Measurements from ENCODE around the gene RNASE9. TPM values are rescaled to one million over a fixed set of nuclear protein-coding genes. Genes with fewer than 3 reads are reported as not detected.
"Not testable (repeated sequence)": the region's sequence is repeated elsewhere in the genome, so short reads cannot be mapped to it uniquely, and the experiment has no call there.

RNASE9 gene
- total RNA-seq, 1 donor from 2014 or later: not detected

DNA sequence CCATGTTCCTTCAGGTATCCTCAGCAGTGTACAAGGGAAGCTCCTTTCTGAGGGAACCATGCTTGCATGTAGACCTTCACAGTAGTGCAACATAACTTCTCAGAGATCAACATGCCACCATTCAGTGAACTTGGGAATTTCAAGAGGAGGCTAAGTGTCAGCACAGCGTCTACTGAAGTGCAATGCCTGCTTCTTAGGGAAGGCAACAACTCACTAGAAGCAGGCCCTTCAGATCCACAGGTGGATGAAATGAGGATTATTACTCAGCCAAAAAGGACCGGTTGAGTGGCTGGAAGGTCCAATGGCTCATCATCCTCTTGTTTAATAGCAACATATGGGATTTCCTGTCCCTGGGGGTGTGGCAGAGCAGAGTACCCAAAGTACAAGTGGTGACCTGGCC lies 36.8 kb downstream of the RNASE9 start:
- no peak overlapping the region for H3K9ac ChIP-seq (ENCODE audit: low read depth in 1 of 3, low read length in 3 of 3)
- no peaks in the 10 kb centered on the region for H3K36me3 ChIP-seq (ENCODE audit: control insufficient read depth in 3 of 3, insufficient read depth in 3 of 3, low read length in 3 of 3)
- H3K4me1 ChIP-seq (ENCODE audit: control insufficient read depth in 3 of 3, insufficient read depth in 3 of 3, low read length in 3 of 3): no peaks in the 10 kb centered on the region
- no peak overlapping the region for H3K4me3 ChIP-seq (ENCODE audit: low read length in 3 of 3)
- H3K27ac ChIP-seq (ENCODE audit: low read depth, low read length): no peak overlapping the region
- no peaks in the 10 kb centered on the region for H3K27me3 ChIP-seq (ENCODE audit: control insufficient read depth in 3 of 3, insufficient read depth in 3 of 3, low read length in 3 of 3)
- peaks cover 0 to 4% (median 0%) of the 10 kb centered on the region in 3 donors for H3K9me3 ChIP-seq (ENCODE audit: control insufficient read depth in 3 of 3, low read length in 3 of 3)

DNA sequence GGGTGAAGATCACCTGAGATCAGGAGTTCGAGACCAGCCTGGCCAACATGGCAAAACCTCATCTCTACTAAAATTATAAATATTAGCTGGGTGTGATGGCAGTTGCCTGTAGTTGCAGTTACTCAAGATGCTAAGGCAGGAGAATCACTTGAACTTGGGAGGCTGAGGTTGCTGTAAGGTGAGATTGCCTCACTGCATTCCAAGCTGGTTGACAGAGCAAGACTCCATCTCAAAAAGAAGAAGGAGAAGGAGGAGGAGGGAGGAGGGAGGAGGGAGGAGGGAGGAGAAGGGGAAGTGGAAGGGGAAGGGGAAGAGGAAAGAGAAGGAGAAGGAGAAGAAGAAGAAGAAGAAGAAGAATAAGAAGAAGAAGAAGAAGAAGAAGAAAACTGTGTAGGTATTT lies 38.5 kb downstream of the RNASE9 start:
- no peak overlapping the region for H3K4me3 ChIP-seq (ENCODE audit: low read length in 3 of 3)
- no peak overlapping the region for H3K27ac ChIP-seq (ENCODE audit: low read depth, low read length)
- H3K4me1 ChIP-seq (ENCODE audit: control insufficient read depth in 3 of 3, insufficient read depth in 3 of 3, low read length in 3 of 3): no peaks in the 10 kb centered on the region
- peaks cover 0 to 4% (median 0%) of the 10 kb centered on the region in 3 donors for H3K9me3 ChIP-seq (ENCODE audit: control insufficient read depth in 3 of 3, low read length in 3 of 3)
- H3K36me3 ChIP-seq (ENCODE audit: control insufficient read depth in 3 of 3, insufficient read depth in 3 of 3, low read length in 3 of 3): no peaks in the 10 kb centered on the region
- no peak overlapping the region for H3K9ac ChIP-seq (ENCODE audit: low read depth in 1 of 3, low read length in 3 of 3)
- H3K27me3 ChIP-seq (ENCODE audit: control insufficient read depth in 3 of 3, insufficient read depth in 3 of 3, low read length in 3 of 3): no peaks in the 10 kb centered on the region

DNA sequence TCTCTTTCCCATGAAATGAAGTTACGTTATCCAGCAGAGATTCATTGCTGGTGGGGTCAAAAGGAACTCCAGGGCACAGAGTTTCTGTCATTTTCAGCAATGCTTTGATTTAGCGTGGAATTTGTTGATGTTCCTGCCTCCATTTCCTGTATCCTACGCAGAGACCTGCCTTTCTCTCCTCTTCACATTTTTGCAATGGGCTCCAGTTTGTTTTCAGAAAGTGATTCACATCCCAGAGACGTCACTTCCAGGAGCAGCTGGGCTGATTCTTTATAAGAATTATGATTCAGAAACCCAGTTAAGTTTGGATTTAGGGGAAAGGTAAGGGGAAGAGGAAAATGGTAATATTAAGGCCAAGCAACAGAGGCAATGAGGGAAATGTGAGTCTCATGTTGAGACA lies 43.9 kb downstream of the RNASE9 start:
- Histone ChIP-seq H3K9me3 (ENCODE audit: control insufficient read depth in 3 of 3, low read length in 3 of 3) (peaks cover 0 to 4% (median 0%) of the 10 kb centered on the region in 3 donors), H3K9ac (ENCODE audit: low read depth in 1 of 3, low read length in 3 of 3) (no peak overlapping the region), H3K4me3 (ENCODE audit: low read length in 3 of 3) (no peak overlapping the region), H3K4me1 (ENCODE audit: control insufficient read depth in 3 of 3, insufficient read depth in 3 of 3, low read length in 3 of 3) (no peaks in the 10 kb centered on the region), H3K36me3 (ENCODE audit: control insufficient read depth in 3 of 3, insufficient read depth in 3 of 3, low read length in 3 of 3) (no peaks in the 10 kb centered on the region), H3K27ac (ENCODE audit: low read depth, low read length) (no peak overlapping the region), H3K27me3 (ENCODE audit: control insufficient read depth in 3 of 3, insufficient read depth in 3 of 3, low read length in 3 of 3) (no peaks in the 10 kb centered on the region)

DNA sequence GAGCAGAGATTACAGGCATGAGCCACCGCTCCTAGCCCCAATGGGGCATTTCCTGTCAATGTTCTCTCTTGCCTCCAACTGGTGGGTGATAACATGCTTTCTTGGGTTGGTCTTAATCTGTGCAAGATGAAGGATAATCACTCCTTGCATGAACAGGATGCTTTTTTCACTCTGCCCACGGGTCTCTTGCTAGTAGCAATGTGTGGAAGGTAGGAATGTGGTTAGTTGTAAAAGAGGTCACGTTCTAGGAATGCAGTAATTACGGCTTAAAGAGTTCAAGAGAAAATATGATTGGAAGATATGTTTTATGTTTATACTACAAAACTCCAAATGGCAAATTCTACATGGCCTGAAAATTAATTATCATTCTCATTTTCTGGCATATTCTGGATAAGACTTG lies 45.0 kb downstream of the RNASE9 start:
- no peaks in the 10 kb centered on the region for H3K36me3 ChIP-seq (ENCODE audit: control insufficient read depth in 3 of 3, insufficient read depth in 3 of 3, low read length in 3 of 3)
- no peak overlapping the region for H3K4me3 ChIP-seq (ENCODE audit: low read length in 3 of 3)
- H3K27ac ChIP-seq (ENCODE audit: low read depth, low read length): no peak overlapping the region
- peaks cover 0 to 4% (median 0%) of the 10 kb centered on the region in 3 donors for H3K9me3 ChIP-seq (ENCODE audit: control insufficient read depth in 3 of 3, low read length in 3 of 3)
- no peak overlapping the region for H3K9ac ChIP-seq (ENCODE audit: low read depth in 1 of 3, low read length in 3 of 3)
- peaks cover 0 to 5% (median 0%) of the 10 kb centered on the region in 3 donors for H3K27me3 ChIP-seq (ENCODE audit: control insufficient read depth in 3 of 3, insufficient read depth in 3 of 3, low read length in 3 of 3)
- no peaks in the 10 kb centered on the region for H3K4me1 ChIP-seq (ENCODE audit: control insufficient read depth in 3 of 3, insufficient read depth in 3 of 3, low read length in 3 of 3)

DNA sequence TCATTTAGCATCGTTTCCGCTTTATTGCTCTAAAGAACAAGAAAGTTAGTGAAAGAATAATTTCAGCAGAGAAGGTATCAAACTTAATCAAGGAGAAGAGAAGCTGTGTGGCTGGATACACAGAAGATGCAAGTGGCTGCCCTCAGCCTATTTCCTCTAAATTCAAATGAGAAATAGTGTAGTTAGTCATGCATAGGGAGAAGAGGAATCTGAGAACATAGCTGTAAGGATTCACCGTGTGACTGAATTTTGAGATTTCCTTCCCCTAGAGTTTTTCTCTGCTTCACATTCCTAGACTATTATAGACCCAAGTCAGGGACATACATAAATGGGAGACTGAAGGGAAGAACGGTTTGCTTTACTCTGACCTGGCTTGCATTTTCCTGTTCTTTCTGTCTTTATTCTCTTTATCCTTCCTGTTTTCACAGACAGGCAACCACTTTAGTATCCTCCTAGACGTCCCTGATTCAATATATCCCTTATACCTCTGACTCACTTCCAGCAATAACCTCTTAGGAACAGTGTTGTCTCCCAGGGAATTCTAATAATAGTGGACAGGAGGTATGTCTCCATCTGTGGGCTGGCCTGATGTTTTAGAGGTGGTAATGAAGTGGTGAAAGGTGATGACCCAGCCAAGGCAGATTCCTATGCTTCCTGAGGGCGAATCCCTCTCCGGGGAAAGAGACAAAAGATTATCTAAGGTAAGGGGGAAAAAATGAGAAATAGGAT lies 48.5 kb downstream of the RNASE9 start:
- H3K9me3 ChIP-seq (ENCODE audit: control insufficient read depth in 3 of 3, low read length in 3 of 3): no peaks in the 10 kb centered on the region
- no peak overlapping the region for H3K27ac ChIP-seq (ENCODE audit: low read depth, low read length)
- no peaks in the 10 kb centered on the region for H3K36me3 ChIP-seq (ENCODE audit: control insufficient read depth in 3 of 3, insufficient read depth in 3 of 3, low read length in 3 of 3)
- H3K4me1 ChIP-seq (ENCODE audit: control insufficient read depth in 3 of 3, insufficient read depth in 3 of 3, low read length in 3 of 3): no peaks in the 10 kb centered on the region
- H3K9ac ChIP-seq (ENCODE audit: low read depth in 1 of 3, low read length in 3 of 3): no peak overlapping the region
- H3K4me3 ChIP-seq (ENCODE audit: low read length in 3 of 3): no peak overlapping the region
- peaks cover 0 to 5% (median 0%) of the 10 kb centered on the region in 3 donors for H3K27me3 ChIP-seq (ENCODE audit: control insufficient read depth in 3 of 3, insufficient read depth in 3 of 3, low read length in 3 of 3)

DNA sequence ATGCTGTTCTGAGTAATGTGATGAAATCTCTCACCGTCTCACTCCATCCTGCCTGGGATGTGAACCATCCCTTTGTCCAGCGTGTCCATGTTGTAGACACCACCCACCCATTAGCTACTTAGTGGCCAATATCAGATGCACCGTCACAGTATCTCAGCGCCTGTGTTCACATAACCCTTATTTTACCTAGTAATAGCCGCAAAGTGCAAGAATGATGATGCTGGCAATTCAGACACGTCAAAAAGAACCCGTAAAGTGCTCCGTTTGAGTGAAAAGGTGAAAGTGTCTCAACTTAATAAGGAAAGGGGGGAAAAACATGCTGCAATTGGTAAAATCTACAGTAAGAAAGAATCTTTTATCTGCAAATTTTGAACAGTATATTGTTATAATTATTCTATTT lies 52.5 kb downstream of the RNASE9 start:
- H3K27me3 ChIP-seq (ENCODE audit: control insufficient read depth in 3 of 3, insufficient read depth in 3 of 3, low read length in 3 of 3): peaks cover 0 to 5% (median 0%) of the 10 kb centered on the region in 3 donors
- no peak overlapping the region for H3K27ac ChIP-seq (ENCODE audit: low read depth, low read length)
- no peak overlapping the region for H3K9ac ChIP-seq (ENCODE audit: low read depth in 1 of 3, low read length in 3 of 3)
- H3K4me1 ChIP-seq (ENCODE audit: control insufficient read depth in 3 of 3, insufficient read depth in 3 of 3, low read length in 3 of 3): no peaks in the 10 kb centered on the region
- H3K9me3 ChIP-seq (ENCODE audit: control insufficient read depth in 3 of 3, low read length in 3 of 3): no peaks in the 10 kb centered on the region
- no peaks in the 10 kb centered on the region for H3K36me3 ChIP-seq (ENCODE audit: control insufficient read depth in 3 of 3, insufficient read depth in 3 of 3, low read length in 3 of 3)
- no peak overlapping the region for H3K4me3 ChIP-seq (ENCODE audit: low read length in 3 of 3)

DNA sequence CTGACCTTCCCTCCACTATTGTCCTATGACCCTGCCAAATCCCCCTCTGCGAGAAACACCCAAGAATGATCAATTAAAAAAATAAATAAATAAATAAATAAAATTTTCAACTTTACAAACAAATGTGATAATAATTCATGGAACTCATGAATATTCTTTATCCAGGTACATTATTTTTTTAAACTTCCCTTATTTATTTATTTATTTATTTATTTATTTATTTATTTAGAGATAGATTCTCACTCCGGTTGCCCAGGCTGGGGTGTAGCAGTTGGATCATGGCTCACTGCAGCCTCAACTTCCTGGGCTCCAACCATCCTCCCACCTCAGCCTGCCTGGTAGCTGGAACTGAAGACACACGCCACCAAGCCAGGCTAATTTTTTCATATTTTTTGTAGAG lies 53.3 kb downstream of the RNASE9 start:
- not testable (repeated sequence) for H3K27me3 ChIP-seq (ENCODE audit: control insufficient read depth in 3 of 3, insufficient read depth in 3 of 3, low read length in 3 of 3)

DNA sequence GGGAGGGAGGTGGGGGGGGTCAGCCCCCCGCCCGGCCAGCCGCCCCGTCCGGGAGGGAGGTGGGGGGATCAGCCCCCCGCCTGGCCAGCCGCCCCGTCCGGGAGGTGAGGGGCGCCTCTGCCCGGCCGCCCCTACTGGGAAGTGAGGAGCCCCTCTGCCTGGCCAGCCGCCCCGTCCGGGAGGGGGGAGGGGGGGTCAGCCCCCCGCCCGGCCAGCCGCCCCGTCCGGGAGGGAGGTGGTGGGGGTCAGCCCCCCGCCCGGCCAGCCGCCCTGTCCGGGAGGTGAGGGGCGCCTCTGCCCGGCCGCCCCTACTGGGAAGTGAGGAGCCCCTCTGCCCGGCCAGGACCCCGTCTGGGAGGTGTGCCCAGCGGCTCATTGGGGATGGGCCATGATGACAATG lies 54.1 kb downstream of the RNASE9 start:
- H3K27me3 ChIP-seq (ENCODE audit: control insufficient read depth in 3 of 3, insufficient read depth in 3 of 3, low read length in 3 of 3); H3K4me3 ChIP-seq (ENCODE audit: low read length in 3 of 3); H3K9me3 ChIP-seq (ENCODE audit: control insufficient read depth in 3 of 3, low read length in 3 of 3); H3K36me3 ChIP-seq (ENCODE audit: control insufficient read depth in 3 of 3, insufficient read depth in 3 of 3, low read length in 3 of 3); H3K4me1 ChIP-seq (ENCODE audit: control insufficient read depth in 3 of 3, insufficient read depth in 3 of 3, low read length in 3 of 3); H3K27ac ChIP-seq (ENCODE audit: low read depth, low read length); H3K9ac ChIP-seq (ENCODE audit: low read depth in 1 of 3, low read length in 3 of 3): not testable (repeated sequence)

More for the DNA sequence above, 53.3 kb downstream of the RNASE9 start:
- H3K9ac ChIP-seq (ENCODE audit: low read depth in 1 of 3, low read length in 3 of 3); H3K27ac ChIP-seq (ENCODE audit: low read depth, low read length); H3K4me3 ChIP-seq (ENCODE audit: low read length in 3 of 3); H3K36me3 ChIP-seq (ENCODE audit: control insufficient read depth in 3 of 3, insufficient read depth in 3 of 3, low read length in 3 of 3); H3K4me1 ChIP-seq (ENCODE audit: control insufficient read depth in 3 of 3, insufficient read depth in 3 of 3, low read length in 3 of 3); H3K9me3 ChIP-seq (ENCODE audit: control insufficient read depth in 3 of 3, low read length in 3 of 3): not testable (repeated sequence)

DNA sequence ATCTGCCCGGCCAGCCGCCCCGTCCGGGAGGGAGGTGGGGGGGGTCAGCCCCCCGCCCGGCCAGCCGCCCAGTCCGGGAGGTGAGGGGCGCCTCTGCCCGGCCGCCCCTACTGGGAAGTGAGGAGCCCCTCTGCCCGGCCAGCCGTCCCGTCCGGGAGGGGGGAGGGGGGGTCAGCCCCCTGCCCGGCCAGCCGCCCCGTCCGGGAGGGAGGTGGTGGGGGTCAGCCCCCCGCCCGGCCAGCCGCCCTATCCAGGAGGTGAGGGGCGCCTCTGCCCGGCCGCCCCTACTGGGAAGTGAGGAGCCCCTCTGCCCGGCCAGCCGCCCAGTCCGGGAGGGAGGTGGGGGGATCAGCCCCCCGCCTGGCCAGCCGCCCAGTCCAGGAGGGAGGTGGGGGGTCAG lies 54.6 kb downstream of the RNASE9 start:
- not testable (repeated sequence) for H3K4me1 ChIP-seq (ENCODE audit: control insufficient read depth in 3 of 3, insufficient read depth in 3 of 3, low read length in 3 of 3); H3K27ac ChIP-seq (ENCODE audit: low read depth, low read length); H3K9me3 ChIP-seq (ENCODE audit: control insufficient read depth in 3 of 3, low read length in 3 of 3); H3K4me3 ChIP-seq (ENCODE audit: low read length in 3 of 3); H3K36me3 ChIP-seq (ENCODE audit: control insufficient read depth in 3 of 3, insufficient read depth in 3 of 3, low read length in 3 of 3); H3K27me3 ChIP-seq (ENCODE audit: control insufficient read depth in 3 of 3, insufficient read depth in 3 of 3, low read length in 3 of 3); H3K9ac ChIP-seq (ENCODE audit: low read depth in 1 of 3, low read length in 3 of 3)
